Measurements from ENCODE around the gene MLLT10.

Gene MLLT10

DNA sequence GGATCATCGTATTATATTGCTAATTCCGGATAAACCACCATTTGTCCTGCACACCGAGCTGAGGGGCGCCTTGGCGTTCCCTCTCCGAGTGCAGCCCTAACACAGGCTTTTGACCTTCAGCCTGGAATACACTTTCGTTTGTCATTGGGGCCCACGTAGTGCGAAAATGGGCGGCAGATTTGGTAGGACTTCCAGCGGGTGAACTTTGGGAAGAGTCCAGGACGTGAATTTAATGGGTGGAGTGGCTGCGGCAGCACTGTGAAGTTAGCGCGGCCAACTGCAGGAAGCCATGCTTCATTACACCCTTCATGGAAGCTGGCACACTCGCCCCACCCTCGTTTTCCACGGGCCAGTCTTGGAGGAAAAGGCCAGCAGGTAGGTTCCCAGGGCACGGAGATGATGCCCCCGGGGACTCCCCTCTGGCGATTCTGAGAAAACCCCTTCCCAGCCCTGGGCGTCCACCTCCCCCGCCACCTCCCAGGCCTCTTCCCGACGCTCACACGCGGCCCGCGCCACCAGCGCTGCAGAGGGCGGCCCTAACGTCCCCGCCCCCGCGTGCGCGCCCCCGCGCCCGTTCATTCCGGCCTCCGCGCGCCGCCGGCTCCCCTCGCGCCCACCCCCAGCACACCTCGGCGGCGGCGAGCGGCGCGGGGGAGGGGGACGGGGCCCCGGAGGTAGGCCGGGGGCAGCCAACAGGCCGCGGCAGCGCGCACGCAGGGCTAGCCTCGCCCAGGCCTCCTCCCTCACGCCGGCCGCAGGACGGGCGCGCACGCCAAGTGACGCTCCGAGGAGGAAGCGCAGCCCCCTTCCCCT, at the start of gene MLLT10:
MLLT10 (plus strand) TSS at position 766 of the 813 bp plus-strand sequence. CDS start 413 bp downstream, outside the sequence.
- peak; percentile 93 to 95 for DNase-seq

DNA sequence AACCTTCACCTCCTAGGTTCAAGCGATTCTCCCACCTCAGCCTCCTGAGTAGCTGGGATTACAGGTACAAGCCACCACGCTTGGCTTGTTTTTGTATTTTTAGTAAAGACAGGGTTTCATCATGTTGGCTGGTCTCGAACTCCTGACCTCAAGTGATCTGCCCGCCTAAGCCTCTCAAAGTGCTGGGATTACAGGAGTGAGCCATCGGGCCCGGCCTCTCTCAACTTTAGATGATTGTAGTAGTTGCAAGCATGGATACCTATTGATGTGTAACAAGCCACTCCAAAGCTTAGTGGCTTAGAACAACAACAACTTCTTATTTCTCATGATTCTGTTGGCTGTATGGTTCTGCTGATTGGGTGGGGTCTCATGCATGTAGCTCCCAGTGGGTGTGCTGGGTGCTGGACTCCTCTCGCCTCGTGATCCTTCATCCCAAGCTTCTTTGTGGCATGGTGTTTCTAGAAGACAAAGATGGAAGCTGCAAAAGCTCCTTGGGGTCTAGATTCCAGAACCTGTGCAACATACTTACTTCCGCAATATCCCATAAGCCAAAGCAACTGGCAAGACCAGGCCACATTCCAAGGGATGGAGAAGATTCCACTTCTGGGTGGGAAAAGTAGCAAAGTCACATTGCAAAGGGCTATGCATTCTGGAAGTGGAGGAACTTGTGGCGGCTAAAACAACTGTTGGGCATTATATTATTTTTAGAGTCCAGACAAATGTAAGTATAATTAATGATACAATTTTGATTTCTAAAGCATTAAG, 46.4 kb upstream of the MLLT10 start:
- DNase-seq = no peak

DNA sequence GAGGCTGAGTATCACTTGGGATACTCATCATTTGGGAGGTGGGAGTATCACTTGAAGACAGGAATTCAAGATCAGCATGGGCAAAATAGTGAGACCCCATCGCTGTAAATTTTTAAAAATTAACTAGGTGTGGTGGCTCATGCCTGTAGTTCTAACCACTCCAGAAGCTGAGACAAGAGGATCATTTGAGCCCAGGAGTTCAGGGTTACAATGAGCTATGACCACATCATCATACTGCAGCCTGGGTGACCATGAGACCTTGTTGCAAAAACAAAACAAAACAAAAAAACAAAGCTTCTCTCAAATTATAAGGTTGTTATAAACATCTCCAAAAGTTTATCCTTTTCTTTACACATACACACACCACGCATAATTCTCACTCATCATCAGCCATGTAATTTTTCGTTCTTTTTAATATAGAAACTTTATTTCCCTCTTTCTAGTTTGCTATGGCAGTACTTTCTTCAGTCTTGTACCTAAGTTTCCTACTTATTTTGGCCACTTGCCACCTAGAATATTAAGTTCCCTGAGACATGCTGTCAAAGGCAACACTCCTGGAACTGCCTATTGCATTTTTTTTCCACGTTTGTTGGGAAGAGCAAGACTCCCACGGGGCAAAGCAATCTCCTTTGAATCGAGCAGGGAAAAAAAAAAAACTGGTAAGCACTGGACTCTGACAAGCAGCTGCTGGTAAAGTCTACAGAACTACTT, 45.6 kb upstream of the MLLT10 start:
- no peak for DNase-seq

DNA sequence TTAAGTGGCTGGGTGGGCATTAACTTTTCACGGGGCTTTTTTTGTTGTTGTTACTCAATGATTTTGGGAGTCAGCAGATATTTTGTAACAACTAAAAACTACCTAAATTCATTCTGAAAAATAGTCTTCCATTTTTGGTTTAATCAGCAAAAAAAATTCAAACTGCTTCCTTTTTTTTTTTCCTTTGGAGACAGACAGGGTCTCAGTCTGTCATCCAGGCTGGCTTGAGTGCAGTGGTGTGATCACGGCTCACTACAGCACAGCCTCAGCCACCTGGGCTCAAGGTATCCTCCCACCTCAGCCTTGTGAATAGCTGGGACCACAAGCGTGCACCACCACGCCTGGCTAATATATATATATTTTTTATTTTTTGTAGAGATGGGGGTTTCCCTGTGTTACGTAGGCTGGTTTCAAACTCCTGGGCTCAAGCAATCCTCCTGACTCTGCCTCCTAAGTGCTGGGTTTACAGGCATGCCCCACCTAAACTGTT, 45.0 kb upstream of the MLLT10 start:
- DNase-seq = no peak

DNA sequence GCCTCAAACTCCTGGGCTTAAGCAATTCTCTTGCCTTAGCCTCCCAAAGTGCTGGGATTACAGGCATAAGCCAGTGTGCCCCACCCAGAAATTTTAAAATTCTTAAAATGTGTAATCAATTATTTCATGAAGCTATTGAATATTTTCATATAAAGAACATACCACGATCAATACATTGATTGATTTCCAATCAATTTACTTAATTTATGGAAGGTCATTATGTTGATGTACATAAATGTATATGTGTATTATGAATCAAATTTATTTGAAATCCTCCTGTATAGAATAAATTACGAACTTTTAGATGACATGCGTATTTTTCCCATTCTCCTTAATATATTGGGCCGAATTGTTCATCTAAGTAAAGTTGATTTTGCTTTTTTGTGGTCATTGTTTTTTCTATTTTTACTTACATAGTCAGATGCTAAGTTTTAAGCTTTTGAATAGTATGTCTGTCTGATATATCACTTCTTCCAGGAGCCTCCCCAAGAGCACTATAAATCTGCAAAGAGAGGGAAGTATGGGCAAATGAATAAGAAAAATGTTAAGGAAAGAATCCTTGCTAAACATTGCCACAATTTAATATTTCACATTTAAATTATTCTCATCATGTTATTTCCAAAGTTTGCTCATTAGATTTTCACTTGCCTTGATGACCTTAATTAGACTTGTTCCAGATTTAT, 43.9 kb upstream of the MLLT10 start:
- no peak for DNase-seq

DNA sequence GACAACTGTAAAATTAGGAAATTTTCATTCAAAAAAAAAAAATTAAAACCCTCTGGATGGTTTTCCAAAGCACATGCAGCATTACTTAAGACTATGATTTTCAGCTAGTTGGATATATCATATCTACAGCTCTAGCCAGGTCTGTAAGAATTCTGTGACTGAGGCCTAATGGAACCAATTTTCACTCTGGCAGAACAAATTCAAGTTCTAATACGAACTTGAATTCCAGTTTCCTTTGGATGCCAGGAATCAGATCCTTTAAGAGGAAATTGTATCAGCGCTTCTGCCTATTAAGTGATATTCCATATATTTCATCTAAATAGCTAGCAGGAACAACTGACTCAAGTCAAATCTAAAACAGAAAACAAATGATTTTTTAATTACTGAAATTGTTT, 43.3 kb upstream of the MLLT10 start:
- no peak for DNase-seq

DNA sequence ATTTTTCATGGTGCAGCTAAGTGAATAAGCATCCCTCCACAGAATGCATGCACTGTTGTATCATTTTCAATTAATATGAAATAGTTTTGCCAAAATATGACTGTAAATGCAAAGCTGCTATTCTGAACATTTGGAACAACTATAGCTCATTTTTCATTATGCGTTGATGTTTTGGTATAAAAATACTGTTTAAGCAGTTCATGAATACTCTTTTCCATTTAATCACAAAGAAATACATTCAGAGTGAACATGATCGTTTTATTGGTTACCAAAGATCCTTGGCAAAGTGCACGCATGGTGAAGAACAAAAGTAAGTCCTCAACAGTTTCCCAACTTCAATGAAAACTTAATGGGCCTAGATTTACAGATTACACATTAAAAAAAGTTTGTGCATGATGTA, 41.6 kb upstream of the MLLT10 start:
- DNase-seq = no peak

DNA sequence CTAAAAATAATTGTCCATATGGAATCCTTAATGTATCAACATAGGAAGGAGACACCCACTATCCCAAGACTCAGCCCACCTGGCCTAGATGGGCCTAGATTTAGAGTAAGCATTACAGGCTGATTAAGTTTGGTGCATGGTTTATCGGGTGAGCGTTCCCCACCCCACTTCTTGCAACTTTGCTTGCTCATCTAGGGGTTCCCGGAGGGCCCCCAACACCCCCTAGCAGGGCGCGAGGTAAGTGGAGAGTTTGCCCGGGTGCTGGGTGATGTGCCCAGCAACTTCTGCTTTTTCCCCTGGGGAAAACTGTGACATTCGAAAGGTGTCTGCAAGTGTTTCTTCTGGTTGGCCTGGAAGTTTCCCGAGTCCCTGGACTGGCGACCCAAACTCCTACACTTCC, 40.2 kb upstream of the MLLT10 start:
- no peak for DNase-seq

DNA sequence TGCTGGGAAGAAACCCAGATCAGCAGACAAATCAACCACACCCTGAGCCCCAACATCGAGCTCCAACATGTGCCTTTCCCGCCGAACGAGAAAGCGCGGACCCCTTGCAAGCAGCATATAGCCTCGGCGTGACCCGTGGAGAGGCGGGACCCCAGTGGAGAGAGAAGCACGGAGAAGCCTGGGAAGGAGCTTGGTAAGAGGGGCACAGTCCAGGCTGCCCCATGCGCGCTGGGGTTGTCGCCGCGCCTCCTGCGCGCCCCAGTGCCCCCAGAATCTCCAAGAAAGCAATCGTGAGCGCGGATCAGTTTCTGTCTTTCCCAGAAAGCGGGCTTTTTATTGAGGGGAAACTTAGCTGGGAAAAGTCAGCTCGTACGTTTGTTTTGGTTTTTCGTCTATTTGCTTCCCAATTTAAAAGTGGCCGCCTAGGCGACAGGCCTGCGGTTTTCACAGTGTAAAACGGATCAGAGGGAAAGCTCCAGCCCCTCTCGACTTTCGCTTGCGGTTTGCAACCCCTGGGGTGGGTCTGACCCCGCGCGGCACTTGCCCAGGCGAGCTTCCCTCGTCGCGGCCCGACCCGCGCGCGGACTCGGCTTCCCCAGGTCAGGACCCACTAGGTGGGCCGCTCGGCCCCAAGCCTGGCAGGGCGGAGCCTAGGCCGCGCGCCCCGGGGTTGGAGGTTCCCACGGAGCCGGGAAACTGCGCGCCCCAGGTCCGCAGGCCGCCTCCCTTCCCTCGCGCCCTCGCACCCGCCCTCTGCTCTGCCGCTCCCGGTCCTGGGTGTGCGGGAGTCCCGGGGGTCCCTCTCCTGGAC, 39.6 kb upstream of the MLLT10 start:
- peak in 1 of 2 donors; percentile 13 for DNase-seq

DNA sequence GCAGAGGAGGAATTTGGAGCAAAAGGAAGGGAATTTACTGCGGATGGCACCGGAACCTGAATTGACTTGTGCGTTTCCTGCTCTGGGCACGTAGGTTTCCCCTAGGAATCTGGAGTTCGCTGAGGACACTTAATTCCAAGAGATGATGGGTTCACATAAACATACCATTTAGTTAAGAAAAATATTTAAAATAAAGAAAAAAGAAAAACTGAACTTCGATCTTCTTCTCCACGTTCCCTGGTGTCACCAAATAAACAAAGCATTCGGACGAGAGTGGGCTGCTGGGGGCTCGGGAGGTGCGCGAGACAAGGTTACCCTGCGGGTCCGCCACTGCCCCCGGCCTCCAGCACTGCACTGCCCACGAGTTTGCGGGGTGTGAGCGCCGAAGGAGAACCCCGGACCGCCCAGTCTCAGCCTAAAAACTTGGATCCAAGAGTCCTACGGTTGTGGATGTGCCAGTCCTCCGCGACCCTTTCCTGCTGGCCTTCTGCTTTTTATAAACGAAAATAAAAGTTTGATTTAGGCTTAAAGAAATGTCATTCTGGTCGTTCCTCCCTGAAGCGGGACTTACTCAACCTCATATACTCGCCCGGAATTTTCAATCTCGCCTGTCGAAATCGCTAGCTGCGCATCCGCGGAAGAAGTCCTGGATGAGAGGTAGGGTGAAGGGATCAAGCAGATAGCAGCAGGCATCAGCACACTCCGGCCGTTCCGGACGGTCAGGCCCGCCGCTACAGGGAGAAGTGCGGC, 38.9 kb upstream of the MLLT10 start:
- no peak for DNase-seq

DNA sequence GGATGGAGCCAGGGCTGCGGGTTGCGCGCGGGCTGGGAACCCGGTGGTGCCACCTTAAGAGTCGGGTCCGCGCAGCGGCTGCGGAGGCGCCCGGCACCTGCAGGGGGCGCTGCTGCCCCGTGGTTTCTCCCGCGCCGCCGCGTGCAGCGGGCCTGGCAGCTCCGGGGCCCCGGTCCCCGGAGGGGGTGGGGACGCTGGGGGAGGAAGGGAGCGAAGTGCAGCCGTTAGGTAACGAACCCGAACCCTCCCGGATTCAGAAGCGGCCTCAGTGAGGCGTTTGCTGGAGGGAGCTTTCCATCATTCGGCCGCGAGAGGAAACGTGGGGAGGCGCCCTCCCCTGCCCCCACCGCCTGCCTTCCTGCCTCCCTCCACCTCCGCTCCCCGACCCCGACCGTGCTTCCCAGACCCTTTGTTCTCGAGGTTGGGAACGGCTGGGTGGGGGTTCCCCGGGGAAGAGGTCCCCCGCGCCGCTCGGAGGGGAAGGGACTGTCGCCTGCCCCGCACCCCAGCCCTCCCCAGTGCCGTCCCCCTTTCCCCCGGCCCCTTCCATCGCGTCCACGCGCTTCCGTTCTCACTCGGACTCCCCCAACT, 38.2 kb upstream of the MLLT10 start:
- DNase-seq = peak; percentile 82 to 90

DNA sequence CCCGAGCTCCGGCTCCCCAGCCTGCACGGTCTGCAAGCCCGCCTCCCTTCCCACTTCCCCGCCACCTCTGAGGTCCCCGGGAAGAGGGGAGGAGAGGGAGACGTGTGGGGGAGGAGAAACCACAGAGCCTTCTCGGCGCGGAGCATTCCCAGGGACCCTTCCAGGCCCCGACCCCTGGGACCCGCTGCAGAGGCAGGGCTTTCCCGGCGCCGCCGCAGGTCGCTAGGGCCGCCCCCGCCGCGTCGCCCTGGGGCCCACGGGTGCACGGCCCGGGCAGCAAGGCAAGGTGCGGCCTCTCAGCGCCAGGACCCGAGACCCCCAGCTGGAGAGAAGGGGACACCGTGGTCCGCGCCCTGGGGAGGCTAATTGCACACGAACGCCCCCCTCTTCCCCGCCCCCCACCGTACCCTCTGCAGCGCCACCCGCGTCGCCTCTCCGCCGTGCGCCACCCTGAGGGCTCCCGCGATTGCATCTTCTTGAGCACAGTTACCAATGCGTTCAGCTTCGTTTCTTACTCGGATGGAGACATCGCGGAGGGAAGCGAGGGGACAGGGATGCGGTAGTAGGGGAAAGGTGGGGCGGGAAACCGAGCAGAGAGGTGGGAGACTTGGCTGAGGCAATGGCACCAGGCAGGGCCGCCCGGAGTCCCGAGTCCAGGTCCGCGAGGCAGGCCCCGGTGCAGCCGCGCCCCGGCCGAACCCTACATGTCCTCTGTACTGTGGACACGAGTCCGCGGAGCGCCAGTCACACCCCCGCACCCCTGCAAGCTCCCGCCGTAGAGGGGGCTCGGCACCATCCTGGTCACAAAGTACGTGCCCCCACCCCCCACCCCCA, 37.5 kb upstream of the MLLT10 start:
- peak; percentile 46 to 56 for DNase-seq

DNA sequence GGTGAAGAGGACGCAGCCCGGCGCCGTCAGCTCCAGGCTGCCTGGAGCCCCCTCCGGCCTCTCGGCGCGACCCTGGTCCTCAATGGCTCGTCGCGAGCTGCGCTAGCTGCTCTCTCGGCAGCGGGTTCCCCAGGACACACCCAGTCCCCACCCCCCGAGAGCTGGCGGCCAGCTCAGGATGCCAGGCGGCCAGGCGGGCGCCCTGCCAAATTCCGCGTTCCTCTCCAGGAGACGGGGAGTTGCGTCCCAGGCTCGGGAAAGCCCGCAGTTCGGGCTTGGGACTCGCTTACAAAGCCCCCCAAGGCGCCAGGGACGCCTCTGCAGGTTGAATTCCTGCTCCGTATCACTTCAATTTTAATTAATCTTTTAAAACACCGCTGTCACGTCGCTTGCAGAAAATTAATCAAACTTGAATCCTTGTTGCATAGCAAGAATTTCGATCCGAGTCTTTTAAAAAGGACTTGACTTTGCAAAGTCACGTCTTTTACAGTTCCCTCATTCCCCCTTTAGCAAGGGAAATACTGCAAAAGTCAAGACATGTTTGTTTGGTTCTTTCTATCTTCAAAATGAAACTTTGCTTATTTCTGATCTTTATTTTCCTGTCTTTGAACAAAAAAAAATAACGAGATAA, 36.7 kb upstream of the MLLT10 start:
- DNase-seq = peak in 1 of 2 donors; percentile 17

DNA sequence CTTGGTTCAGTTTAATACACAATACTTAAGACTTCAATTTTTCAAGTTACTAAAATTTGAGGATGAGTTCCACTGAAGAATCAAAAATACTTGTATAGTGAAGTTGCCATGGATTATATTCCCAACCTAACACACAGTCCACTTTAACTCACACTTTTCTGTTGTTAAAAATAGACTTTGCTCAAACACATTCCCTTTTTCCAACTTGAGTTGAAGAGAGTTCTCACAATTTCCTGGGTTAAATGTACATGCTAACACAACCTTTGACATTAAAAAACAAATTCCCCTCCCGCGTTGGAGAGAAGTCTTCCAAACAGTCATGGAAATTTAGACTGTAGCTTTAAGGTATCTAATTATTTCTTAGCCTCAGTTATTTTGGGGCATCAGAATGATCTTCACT, 35.7 kb upstream of the MLLT10 start:
- DNase-seq = no peak

DNA sequence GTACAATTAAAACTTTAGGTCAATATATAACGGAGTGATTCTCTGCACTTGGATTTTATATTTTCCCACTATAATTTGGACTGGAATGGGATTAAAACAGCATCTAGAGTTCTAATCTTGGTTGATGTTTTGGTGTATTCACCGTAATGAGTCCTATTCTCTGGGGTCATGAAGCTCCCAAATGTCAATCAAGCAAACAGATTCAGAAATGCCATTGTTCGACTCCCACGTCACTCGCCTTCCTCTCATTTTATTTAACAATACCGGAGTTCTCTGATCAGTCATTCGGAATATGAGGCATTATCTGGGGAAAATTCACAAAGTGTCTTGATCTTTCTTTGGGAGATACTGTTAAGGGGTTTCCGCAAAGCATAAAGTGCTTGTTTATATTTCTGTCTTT, 35.0 kb upstream of the MLLT10 start:
- no peak for DNase-seq

DNA sequence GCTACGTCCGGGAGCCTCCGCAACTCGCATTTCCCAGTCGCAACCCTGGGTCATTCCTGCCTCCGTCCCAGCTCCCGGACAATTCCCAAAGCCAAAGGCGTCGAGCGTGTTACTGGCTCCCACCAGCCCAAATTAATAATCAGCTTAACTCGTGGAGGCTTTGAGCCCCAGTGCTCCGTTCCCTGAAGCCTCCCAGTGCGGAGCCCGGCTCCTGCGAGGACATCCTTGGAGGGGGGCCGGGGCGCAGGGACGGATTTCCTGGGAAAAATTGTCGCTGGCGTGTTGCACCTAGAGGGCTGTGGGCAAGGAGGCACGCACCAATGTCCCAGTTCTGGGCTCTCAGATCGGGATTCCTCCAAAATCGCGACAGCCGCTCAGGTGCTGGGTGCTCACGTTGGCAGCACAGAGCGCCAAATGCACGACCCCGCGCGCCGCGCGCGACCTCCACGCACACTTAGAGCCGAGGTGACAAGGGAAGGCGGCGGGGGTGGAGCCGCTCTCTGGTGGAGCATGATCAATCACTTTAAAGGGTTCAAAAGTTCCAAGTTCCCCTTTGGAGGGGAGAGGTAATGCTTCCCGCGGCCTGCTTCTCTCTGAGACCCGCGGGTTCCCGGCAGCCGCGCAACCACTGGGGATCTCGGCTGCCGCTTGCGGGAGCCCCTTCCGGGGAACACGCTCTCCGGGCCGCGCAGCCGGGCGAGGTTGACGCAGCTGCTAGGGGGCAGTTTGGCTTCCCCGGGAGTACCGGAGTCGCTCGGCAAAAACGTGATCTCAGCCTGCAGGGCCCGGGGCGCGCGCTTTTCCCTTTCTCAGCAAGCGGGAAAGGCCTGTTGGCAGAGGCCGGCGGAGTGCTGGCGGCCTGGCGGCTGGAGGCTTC, 34.1 kb upstream of the MLLT10 start:
- no peak for DNase-seq

DNA sequence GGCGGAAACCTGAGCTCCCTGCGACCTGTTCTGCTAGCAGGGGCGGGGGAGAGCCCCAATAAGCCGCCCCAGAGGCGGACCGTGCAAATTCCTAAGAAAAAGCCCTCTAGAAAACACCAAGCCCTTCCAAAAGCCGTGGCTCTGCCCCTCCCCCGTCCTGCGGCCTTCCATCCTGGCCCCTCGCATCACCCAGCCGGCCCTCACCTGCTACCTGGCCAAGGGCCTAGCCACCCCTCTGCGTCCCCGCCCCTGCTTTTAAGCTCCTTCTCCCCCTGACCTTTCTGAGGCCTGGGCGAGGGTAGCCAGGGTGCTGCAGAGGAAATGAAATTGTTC, 33.5 kb upstream of the MLLT10 start:
- DNase-seq = no peak

DNA sequence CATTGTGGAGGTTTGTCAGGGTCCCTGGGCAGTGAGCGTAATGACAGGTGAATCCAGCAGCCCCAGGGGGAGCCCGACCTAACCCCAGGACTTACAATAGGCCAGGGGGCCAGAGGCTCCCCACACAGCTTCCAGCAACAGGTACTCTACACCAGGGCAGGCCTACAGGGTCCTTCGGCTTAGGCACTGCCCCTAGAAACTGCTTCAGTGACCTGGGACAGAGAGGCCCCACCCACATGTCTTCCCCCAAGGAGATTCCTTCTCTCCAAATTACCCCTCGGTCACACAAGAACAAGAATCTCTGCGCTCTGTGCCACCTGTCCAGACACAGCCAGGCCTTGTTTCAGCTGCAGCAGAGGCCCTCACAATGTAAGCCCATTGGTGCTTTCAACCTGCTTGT, 32.9 kb upstream of the MLLT10 start:
- no peak for DNase-seq
